Left colon (tissue), 2 donors: ENCODE data around the gene NBL1. TPM values are rescaled to one million over a fixed set of nuclear protein-coding genes. Genes with fewer than 3 reads are reported as not detected.

Source experiments
- ATAC-seq: fragments of 200-7000 bp; cut with Tn5 transposase; one replicate; pipeline ENCODE4 v1.9.1; 2020; ENCODE audit warnings: mild to moderate bottlenecking, moderate library complexity
- DNase-seq, 2 donors: peaks; one replicate each; pipeline ENCODE4 v3.0.0-alpha.2; 2020
- intact Hi-C, 2 donors: fragments of 100-400 bp; cut with DNase I in 1 of 2; cut with micrococcal nuclease in 1 of 2; formaldehyde crosslinking; loops; one replicate each; pipeline versions ENCODE4 v1.11.2 to v1.14.0; 2022; cut with DNase I, micrococcal nuclease
- total RNA-seq, 2 donors: library from RNA; stranded (reverse); fragmentation: NEBNext Ultra II Directional; extraction: Animal tissue kit (Norgen Biotek cat#: 25700); gene quantifications; one replicate each; pipeline ENCODE4 v1.2.1, GENCODE V29; 2021
- donor health status: DM: no; HTN: no; CAD: no.
- donor health status: DM: yes; HTN: yes; CAD: no.

The NBL1 gene
- total RNA-seq, 2 donors from 2014 or later: 373 to 391 TPM

GRCh38 chr1:19683351-19683750 lies 39.2 kb downstream of the NBL1 start:
- ATAC-seq (no peak), DNase-seq (no peak)
- intact Hi-C loops: no loop called here

- ATAC-seq (no peak), DNase-seq (no peak)
- intact Hi-C loops: no loop called here
Measured at GRCh38 chr1:19684677-19685076, 40.6 kb downstream of the NBL1 start.

- ATAC-seq: no peak
- intact Hi-C loops: no loop called here
- no peak for DNase-seq
Measured at GRCh38 chr1:19685994-19686393, 41.9 kb downstream of the NBL1 start.

GRCh38 chr1:19687414-19687813 lies 43.3 kb downstream of the NBL1 start:
- no peak for DNase-seq
- ATAC-seq: no peak
- intact Hi-C loops: no loop called here

DNA sequence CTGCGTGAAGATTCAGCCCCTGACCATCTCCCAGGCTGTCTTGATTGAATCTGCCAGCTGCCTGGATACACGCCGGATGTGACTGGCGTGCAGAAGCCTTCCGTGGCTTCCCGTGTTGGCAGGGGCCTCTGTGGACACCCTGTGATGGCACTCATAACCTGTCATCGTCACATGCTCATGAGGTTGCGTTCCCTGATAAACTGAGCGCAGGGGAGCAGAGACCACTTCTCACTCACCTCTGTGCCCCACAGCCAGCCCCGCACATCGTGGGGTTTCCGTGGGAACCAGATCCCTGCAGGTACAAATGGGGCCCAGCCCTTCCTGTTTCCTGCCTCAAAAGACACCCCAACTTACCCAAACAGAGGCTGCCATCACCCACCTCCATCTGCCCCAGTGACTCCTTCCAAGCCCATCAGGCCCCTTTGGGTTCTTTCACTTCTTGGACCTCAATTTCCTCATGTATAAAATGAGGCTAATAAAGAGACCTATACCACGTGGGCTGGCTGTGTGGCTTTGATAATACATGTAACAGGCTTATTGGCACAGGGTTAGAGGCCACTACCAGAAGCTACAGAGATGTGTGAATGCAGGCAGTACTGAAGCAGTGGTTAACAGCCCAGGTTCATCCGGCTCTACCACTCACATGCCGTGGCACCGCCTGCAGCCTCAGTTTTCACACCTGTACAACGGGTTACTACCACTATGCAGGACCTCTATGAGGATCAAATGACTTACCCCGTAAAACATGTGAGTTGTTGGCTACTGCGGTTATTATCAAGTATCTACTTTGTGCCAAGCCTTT lies 44.1 kb downstream of the NBL1 start:
- DNase-seq: no peak
- ATAC-seq: no peak
- intact Hi-C loops: no loop called here

GRCh38 chr1:19689085-19689757 lies 45.1 kb downstream of the NBL1 start:
- intact Hi-C loops: no loop called here
- no peak for ATAC-seq
- no peak for DNase-seq

DNA sequence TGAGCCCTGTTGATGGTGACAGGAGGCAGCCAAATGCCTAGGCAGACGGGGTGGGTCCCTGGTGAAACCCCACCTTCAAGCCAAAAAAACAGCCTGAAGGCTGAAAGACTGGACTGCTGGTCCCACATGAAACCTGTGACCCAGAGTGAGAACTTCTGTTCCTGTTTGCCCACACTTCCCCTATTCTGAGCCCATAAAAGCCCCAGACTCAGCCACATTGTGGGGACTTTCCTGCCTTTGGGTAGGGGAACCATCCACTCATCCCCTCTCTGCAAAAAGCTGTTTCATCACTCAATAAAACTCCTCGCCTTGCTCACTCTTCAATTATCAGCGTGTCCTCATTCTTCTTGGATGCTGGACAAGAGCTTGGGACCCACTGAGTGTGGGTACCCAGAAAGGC lies 45.7 kb downstream of the NBL1 start:
- intact Hi-C loops: no loop called here
- ATAC-seq (no peak), DNase-seq (no peak)

DNA sequence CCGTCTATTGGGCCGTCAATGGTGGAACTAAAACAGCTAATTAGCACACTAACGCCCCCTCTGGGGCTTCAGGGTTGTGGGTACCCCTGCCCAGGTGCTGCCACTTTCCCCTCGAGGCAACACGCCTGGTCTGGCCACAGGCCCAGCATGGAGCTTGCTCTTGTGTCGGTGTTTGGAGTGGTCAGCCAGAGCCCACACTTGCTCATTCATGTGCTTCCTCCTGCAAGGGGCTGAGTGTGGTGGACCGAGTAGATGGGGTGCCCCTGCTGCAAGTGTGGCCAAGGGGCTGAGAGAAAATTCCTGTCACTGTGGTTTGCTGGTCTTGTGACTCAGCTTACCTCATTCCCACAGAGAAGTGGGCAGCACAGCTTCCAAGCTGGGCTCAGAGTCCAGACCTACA lies 46.2 kb downstream of the NBL1 start:
- intact Hi-C loops: no loop called here
- no peak for DNase-seq
- no peak for ATAC-seq

DNA sequence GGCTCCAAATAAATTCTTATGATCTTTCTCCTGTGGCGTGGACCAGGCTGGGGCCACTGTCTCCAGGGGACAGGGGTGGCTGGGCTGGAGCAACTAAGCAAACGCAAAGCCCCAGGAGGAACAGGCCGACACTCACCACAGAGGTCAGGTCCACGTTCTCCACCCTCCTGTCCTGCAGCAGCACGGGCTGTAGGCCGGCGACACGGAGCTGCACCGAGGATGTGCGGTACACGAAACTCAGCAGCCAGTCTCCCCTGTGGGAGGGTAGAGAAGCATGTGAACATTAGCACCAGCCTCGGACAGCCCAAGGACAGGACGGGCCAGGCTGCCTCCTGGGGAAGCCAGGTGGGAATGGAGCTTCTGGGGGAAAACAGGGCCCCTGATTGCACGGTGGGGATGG lies 50.2 kb downstream of the NBL1 start:
- no peak for ATAC-seq
- intact Hi-C loops: no loop called here
- DNase-seq: no peak

DNA sequence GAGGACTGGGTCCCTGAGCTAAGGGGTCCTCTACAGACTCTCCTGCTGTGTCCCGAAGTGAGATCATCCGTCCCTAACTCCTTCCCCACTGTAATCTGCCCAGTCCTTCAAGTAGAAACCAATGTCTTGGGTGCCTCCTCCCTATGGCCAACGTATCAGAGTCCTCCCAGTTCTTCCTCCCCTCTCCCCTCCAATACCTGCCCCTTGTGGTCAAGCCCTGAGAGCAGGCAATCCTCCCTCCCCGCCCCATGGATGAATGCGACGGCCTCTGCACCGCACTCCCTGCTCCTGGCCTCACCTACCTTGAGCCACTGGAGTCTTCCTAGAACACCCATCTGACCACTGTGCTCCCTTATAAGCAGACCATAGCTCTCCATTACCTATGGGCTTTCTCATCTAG lies 51.7 kb downstream of the NBL1 start:
- ATAC-seq: no peak
- intact Hi-C loops: no loop called here

DNA sequence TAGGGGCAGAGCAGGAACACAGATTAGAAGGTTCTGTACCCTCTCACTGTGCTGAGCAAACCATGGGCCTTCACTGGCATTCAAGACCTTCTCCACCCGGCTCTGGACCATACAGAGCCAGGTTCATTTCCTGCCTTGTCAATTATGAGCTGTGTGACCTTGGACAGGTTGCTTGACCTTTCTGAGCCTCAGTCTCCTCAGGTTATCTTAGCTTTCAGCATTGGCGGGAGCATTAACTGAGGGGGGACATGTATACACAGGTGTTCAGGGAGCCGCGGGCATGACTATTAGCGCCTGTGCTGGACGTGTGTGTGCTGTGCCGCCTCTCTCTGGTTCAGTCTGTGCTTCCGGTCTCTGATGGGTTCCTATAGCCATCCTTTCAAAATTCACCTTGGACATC lies 52.7 kb downstream of the NBL1 start:
- DNase-seq: no peak
- intact Hi-C loops: no loop called here
- ATAC-seq: no peak

More for the DNA sequence above, 51.7 kb downstream of the NBL1 start:
- DNase-seq: no peak

GRCh38 chr1:19698181-19698580 lies 54.1 kb downstream of the NBL1 start:
- DNase-seq (no peak), ATAC-seq (no peak)
- intact Hi-C loops: no loop called here

DNA sequence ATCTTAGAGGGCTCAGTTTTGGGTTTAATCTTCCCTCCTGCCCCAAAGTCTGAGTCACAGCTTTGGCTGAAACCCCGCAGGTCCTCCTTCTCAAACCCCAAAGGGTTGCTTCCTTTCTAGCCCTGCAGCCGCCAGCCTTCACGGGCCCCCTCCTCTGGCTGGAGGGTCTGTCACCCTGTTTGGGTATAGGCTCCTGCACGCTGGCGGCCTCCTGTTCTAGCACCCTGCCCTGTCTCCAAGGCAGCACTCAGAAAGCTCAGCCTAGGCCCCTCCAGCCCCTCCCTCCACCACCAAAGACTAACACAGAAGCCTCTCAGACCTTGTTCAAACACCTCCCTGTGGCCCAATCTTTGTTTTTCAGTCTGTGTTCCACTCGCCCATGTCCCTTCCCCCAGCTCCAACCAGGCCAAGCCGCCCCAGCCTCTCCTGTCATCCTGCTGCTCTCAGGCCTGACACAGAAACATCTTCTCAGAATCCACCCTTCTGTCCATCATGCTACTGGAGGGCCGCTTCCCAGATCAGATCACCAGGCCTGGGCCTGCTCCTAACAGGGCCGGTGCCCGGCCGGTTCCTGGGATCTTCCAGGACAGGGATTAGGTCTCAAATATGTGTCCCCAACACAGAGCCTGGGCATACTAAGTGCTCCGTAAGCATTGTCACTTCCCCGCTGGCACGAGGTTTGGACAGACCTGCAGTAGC lies 56.1 kb downstream of the NBL1 start:
- intact Hi-C loops: no loop called here
- DNase-seq (no peak), ATAC-seq (no peak)

GRCh38 chr1:19703280-19703679 lies 59.2 kb downstream of the NBL1 start:
- intact Hi-C loops: no loop called here
- ATAC-seq (no peak), DNase-seq (no peak)

GRCh38 chr1:19704247-19705113 lies 60.4 kb downstream of the NBL1 start:
- intact Hi-C loops: no loop called here
- peak; percentile 96 for ATAC-seq

DNA sequence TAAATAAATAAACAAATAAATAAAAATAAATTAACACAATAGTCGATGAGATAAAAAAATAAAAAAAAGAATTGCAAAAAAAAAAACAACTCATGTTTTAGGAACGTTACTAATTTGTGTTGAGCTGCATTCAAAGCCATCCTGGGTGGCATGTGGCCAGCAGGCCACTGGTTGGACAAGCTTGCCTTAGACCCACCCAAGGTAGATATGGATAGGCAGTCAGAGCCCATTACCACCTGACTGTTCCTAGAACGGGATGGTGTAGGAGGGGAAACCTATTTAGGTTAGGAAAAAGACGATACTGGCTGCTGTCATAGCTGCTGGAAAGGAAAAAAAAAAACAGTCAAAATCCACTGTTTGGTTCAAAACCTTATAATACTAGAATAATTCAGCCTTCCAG lies 61.4 kb downstream of the NBL1 start:
- intact Hi-C loops: no loop called here
- ATAC-seq (no peak), DNase-seq (no peak)

More at GRCh38 chr1:19704247-19705113, 60.4 kb downstream of the NBL1 start:
- peak; percentile 54 to 75 for DNase-seq

- no peak for DNase-seq
- intact Hi-C loops: no loop called here
- ATAC-seq: no peak
Measured at GRCh38 chr1:19706136-19706535, 62.0 kb downstream of the NBL1 start.
